IPS-15b (cell line): Measurements from ENCODE around the gene KAT6B.

Experiments used
- H3K27me3 ChIP-seq: one replicate; pipeline ENCODE4 v1.6.1; 2013; ENCODE audit warnings: low read length; ENCODE audit not compliant: control insufficient read depth, insufficient read depth
- H3K36me3 ChIP-seq: one replicate; pipeline ENCODE4 v1.6.1; 2013; ENCODE audit warnings: low read length; ENCODE audit not compliant: control insufficient read depth, insufficient read depth
- H3K4me1 ChIP-seq: one replicate; pipeline ENCODE4 v1.6.1; 2013; ENCODE audit warnings: mild to moderate bottlenecking, low read length; ENCODE audit not compliant: control insufficient read depth, insufficient read depth
- H3K4me3 ChIP-seq: one replicate; pipeline ENCODE4 v1.5.1; 2013; ENCODE audit warnings: low read depth, low read length
- H3K9ac ChIP-seq: one replicate; pipeline ENCODE4 v1.6.1; 2013; ENCODE audit warnings: low read depth, mild to moderate bottlenecking, low read length
- H3K9me3 ChIP-seq: one replicate; pipeline ENCODE4 v1.6.1; 2013; ENCODE audit warnings: mild to moderate bottlenecking, low read length; ENCODE audit not compliant: control insufficient read depth, insufficient read depth

Gene KAT6B

GRCh38 chr10:75074711-75075445, 248.5 kb downstream of the KAT6B start:
- H3K9me3 ChIP-seq = no peaks in the 10 kb centered on the region

GRCh38 chr10:75076348-75076747, 249.9 kb downstream of the KAT6B start:
- Histone ChIP-seq H3K4me1 (peaks cover 9% of the 10 kb centered on the region), H3K9me3 (no peaks in the 10 kb centered on the region), H3K27me3 (no peaks in the 10 kb centered on the region), H3K36me3 (no peaks in the 10 kb centered on the region), H3K9ac (no peak overlapping the region), H3K4me3 (no peak overlapping the region)

More at GRCh38 chr10:75074711-75075445, 248.5 kb downstream of the KAT6B start:
- Histone ChIP-seq H3K36me3 (no peaks in the 10 kb centered on the region), H3K4me1 (peaks cover 6% of the 10 kb centered on the region), H3K9ac (no peak overlapping the region), H3K27me3 (no peaks in the 10 kb centered on the region), H3K4me3 (no peak overlapping the region)

- H3K9me3 ChIP-seq = no peaks in the 10 kb centered on the region
- H3K9ac ChIP-seq = no peak overlapping the region
- H3K36me3 ChIP-seq = no peaks in the 10 kb centered on the region
- H3K4me3 ChIP-seq = no peak overlapping the region
- no peaks in the 10 kb centered on the region for H3K27me3 ChIP-seq
- peaks cover 24% of the 10 kb centered on the region for H3K4me1 ChIP-seq
These were observed 253.2 kb downstream of the KAT6B start for GRCh38 chr10:75079436-75080083.

GRCh38 chr10:75080554-75080953, 254.2 kb downstream of the KAT6B start:
- Histone ChIP-seq H3K4me1 (peaks cover 24% of the 10 kb centered on the region), H3K27me3 (no peaks in the 10 kb centered on the region), H3K9me3 (no peaks in the 10 kb centered on the region), H3K9ac (no peak overlapping the region), H3K36me3 (no peaks in the 10 kb centered on the region), H3K4me3 (no peak overlapping the region)

- Histone ChIP-seq H3K4me3 (no peak overlapping the region), H3K9ac (no peak overlapping the region), H3K4me1 (peaks cover 23% of the 10 kb centered on the region), H3K9me3 (no peaks in the 10 kb centered on the region), H3K36me3 (no peaks in the 10 kb centered on the region), H3K27me3 (no peaks in the 10 kb centered on the region)
These were observed 255.0 kb downstream of the KAT6B start for GRCh38 chr10:75081379-75081778.
